Common myeloid progenitor, CD34-positive (primary cell): ENCODE results near the gene TOR1AIP1.

Experiments used
- CTCF ChIA-PET: fragments of 350-600 bp; sonication (Branson Sonifier 250); formaldehyde crosslinking; loops from one replicate; lab custom pipeline; 2021; ENCODE audit warnings: antibody characterized with exemption; lab: Charles Lee
- POLR2A ChIA-PET: fragments of 350-600 bp; sonication (Branson Sonifier 250); formaldehyde crosslinking; loops from one replicate; lab custom pipeline; 2021; ENCODE audit warnings: antibody characterized with exemption; lab: Charles Lee
- DNase-seq, 3 donors: peaks; one replicate each; pipeline versions ENCODE4 v3.0.0 to v3.0.0-alpha.2; 2013
- H3K27ac ChIP-seq, 2 experiments: 1 replicate in 1 of 2; 2 replicates in 1 of 2; pipeline ENCODE4 v1.7.0; 2013; ENCODE audit warnings: inconsistent platforms in 2 of 2, low read length in 2 of 2, mild to moderate bottlenecking in 2 of 2, low read depth in 1 of 2, moderate library complexity in 1 of 2; ENCODE audit not compliant: severe bottlenecking in 2 of 2, insufficient read depth in 1 of 2, poor library complexity in 1 of 2
- H3K27me3 ChIP-seq, 5 experiments: replicated peaks in 2 of 5; 1 replicate in 3 of 5; 2 replicates in 2 of 5; pipeline versions ENCODE4 v1.6.1 to v1.7.0; 2013; ENCODE audit warnings: low read length in 4 of 5, mild to moderate bottlenecking in 2 of 5, moderate library complexity in 2 of 5, inconsistent platforms in 1 of 5; ENCODE audit not compliant: insufficient read depth in 5 of 5, control insufficient read depth in 4 of 5
- H3K36me3 ChIP-seq, 4 experiments: 1 replicate in 2 of 4; 2 replicates in 2 of 4; pipeline versions ENCODE4 v1.6.1 to v1.7.0; 2013; ENCODE audit warnings: low read length in 3 of 4, control low read depth in 1 of 4, mild to moderate bottlenecking in 1 of 4; ENCODE audit not compliant: control insufficient read depth in 4 of 4, insufficient read depth in 4 of 4
- H3K4me1 ChIP-seq, 4 experiments: 1 replicate in 3 of 4; 2 replicates in 1 of 4; pipeline versions ENCODE4 v1.6.1 to v1.7.1; 2013; ENCODE audit warnings: low read length in 3 of 4, mild to moderate bottlenecking in 3 of 4, control low read depth in 1 of 4, inconsistent platforms in 1 of 4, moderate library complexity in 1 of 4; ENCODE audit not compliant: control insufficient read depth in 4 of 4, insufficient read depth in 4 of 4; ENCODE audit errors: control extremely low read depth in 1 of 4
- H3K4me3 ChIP-seq, 7 experiments: 1 replicate in 4 of 7; 2 replicates in 3 of 7; pipeline versions ENCODE4 v1.5.1 to v1.7.0; 2013; ENCODE audit warnings: mild to moderate bottlenecking in 7 of 7, low read length in 6 of 7, moderate library complexity in 6 of 7, inconsistent platforms in 2 of 7, low read depth in 2 of 7, control low read depth in 1 of 7; ENCODE audit not compliant: insufficient read depth in 4 of 7, control insufficient read depth in 1 of 7; ENCODE audit errors: extremely low read depth in 1 of 7
- H3K9me3 ChIP-seq, 5 experiments: 1 replicate in 4 of 5; 2 replicates in 1 of 5; pipeline versions ENCODE4 v1.6.1 to v1.7.1; 2013; ENCODE audit warnings: low read length in 4 of 5, mild to moderate bottlenecking in 2 of 5, inconsistent platforms in 1 of 5, low read depth in 1 of 5, moderate library complexity in 1 of 5; ENCODE audit not compliant: control insufficient read depth in 4 of 5, insufficient read depth in 2 of 5; ENCODE audit errors: control extremely low read depth in 1 of 5
- WGBS: methylation state at CpG from one replicate; pipeline ENCODE4 v1.1.5; 2013; ENCODE audit not compliant: insufficient coverage; 5-methylcytosine and 5-hydroxymethylcytosine counted together

Gene TOR1AIP1

GRCh38 chr1:179950651-179951050, 68.6 kb downstream of the TOR1AIP1 start:
- ChIA-PET POLR2A (interaction anchor here (1.3 kb wide), 1 partner anchor 9 kb away, joined by 4 read pairs; no protein-coding TSS in a partner anchor), CTCF (interaction anchor here (1.7 kb wide), 1 partner anchor 28 kb away, joined by 4 read pairs; no protein-coding TSS in a partner anchor)
- Histone ChIP-seq H3K4me1 (peaks cover 10 to 32% (median 24%) of the 10 kb centered on the region in 4 experiments), H3K36me3 (no peaks in the 10 kb centered on the region), H3K9me3 (no peaks in the 10 kb centered on the region), H3K27me3 (no peaks in the 10 kb centered on the region), H3K4me3 (no peak overlapping the region), H3K27ac (no peak overlapping the region)
- WGBS: 98% methylated on average over 7 of the region's 7 CpGs
- no peak for DNase-seq

DNA sequence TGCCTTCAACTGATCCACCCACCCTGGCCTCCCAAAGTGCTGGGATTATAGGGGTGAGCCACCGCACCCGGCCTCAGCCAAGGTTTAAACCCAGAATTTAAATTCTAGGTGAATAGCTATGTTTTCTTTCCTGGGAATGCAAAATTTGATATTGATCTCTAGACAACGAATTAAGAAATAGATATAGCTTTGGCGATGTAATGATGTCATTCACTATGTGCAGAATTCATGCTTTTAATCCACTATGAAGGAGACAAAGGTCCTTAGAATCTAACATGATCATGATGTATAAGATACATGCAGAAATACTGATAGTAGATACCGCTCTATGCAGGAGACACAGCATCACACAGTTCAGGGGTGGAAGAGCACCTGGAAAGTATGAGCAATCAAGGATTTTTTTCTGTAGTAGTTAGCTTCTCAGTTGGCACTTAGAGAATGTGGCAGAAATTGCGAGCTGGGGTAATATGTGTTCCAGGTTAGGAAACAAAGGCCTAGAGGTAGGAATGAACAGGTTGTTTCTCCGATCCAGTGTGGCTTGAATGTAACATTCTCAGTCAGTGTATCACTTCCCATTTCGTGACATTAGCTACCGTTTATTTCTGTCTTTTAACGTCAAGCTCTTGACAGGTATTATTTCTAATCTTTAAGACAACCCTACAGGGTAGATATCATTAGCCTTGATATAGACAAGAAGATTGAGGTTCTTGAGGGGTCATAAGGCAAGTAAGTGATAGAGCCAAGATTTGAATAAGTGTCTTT, 69.5 kb downstream of the TOR1AIP1 start:
- ChIA-PET POLR2A (interaction anchor here (1.3 kb wide), 1 partner anchor 10 kb away, joined by 4 read pairs; no protein-coding TSS in a partner anchor), CTCF (interaction anchor here (1.3 to 1.7 kb wide), 2 partner anchors 16 to 29 kb away, joined by 4 read pairs; no protein-coding TSS in a partner anchor)
- H3K9me3 ChIP-seq: no peaks in the 10 kb centered on the region
- H3K27me3 ChIP-seq: no peaks in the 10 kb centered on the region
- no peak for DNase-seq
- H3K36me3 ChIP-seq: no peaks in the 10 kb centered on the region
- WGBS: 100% methylated on average over 4 of the region's 10 CpGs
- H3K4me3 ChIP-seq: peak overlapping the region in 1 of 7 experiments; percentile 8
- H3K27ac ChIP-seq: no peak overlapping the region
- peaks cover 12 to 40% (median 33%) of the 10 kb centered on the region in 4 experiments for H3K4me1 ChIP-seq

- Histone ChIP-seq H3K4me1 (peaks cover 14 to 42% (median 37%) of the 10 kb centered on the region in 4 experiments), H3K36me3 (no peaks in the 10 kb centered on the region), H3K9me3 (no peaks in the 10 kb centered on the region), H3K27me3 (no peaks in the 10 kb centered on the region), H3K4me3 (peak overlapping the region in 1 of 7 experiments; percentile 8), H3K27ac (no peak overlapping the region)
- ChIA-PET CTCF (interaction anchor here (1.3 kb wide), 1 partner anchor 17 kb away, joined by 4 read pairs; no protein-coding TSS in a partner anchor), POLR2A (no interaction called here)
- DNase-seq: peak in 1 of 3 donors; percentile 40
- 90% methylated on average over 3 of the region's 4 CpGs for WGBS
Observed at GRCh38 chr1:179952186-179952585, 70.1 kb downstream of the TOR1AIP1 start.

DNA sequence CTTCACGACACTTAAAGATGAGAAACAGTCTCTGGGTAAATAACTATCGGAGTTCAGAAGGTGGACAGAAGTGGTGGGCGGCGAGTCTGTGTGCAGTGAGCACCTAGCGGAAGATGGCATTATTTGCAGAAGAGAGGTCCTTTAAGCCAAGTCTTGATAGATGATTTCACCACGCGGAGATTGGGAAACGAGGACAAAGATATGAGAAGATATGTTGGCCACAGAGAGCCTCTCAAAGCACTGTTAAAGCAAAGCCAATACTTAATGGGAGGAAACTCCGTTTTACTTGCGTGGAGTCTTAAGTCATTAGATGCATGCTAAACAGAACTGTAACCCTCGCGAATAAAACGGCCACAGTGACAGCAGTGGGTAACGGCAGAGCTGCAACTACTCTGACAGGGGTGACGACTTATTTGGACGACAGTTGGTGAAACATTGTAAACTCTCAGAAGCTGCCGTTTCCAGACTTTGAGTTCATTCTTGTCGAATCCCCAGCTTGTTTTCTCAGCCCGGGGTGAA, 71.9 kb downstream of the TOR1AIP1 start:
- ChIA-PET CTCF (interaction anchor here (0.6 to 1.8 kb wide), 4 partner anchors 18 to 83 kb away, joined by 3 to 11 read pairs (median 4); no protein-coding TSS in a partner anchor), POLR2A (interaction anchor here (1.1 to 1.5 kb wide), 3 partner anchors 9 to 72 kb away, joined by 3 to 5 read pairs (median 3); partner anchors contain the start of gene TOR1AIP1)
- 5% methylated on average over 18 of the region's 19 CpGs for WGBS
- Histone ChIP-seq H3K4me1 (peaks cover 14 to 46% (median 40%) of the 10 kb centered on the region in 4 experiments), H3K9me3 (no peaks in the 10 kb centered on the region), H3K27ac (peak overlapping the region; percentile 90 to 97), H3K27me3 (no peaks in the 10 kb centered on the region), H3K4me3 (peak overlapping the region; percentile 46 to 100 (median 95)), H3K36me3 (no peaks in the 10 kb centered on the region)
- DNase-seq: peak in 1 of 3 donors; percentile 69

DNA sequence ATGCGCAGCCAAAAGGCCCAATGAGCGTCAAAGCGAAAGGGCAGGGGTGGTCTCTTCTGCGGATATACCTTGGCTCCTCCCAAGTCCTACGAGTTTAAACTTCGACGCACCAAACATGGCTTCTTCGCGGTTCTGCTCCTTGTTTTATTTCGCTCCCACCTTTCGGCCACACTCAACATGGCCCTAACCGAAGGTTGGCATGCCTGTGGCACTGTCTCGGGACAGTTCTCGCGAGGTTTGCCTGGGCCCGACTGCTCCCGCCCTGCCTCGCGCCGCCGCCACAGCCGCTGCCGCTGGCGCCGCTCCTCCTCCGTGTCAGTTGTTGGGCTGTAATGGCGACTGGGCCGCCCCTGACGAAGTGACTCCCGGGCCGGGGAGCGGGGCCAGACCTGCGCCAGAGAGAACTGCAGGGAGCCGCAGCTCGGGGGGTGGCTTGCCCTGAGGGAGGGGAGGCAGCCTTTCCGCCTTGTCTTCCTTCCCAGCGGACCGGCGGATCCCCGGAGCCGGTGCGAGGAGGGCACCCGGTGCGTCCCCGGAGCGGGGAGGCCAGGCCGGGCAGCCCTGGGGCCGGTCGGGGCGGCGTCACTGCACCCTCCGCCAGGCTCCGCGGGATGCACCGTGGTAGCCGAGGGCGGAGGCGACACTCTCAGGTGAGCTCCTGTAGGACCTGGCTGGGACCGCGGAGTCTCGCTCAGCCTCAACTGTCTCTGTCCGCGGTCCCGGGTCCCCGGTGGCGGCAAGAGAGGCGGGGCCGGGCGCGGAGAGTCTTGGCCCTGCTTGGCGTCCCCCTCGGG, 72.6 kb downstream of the TOR1AIP1 start, which contains the start of gene CEP350:
TSS of gene CEP350 (plus strand) at position 318 of the 794 bp plus-strand sequence. CDS start 31,372 bp downstream, outside the sequence.
- Histone ChIP-seq H3K27me3 (no peaks in the 10 kb centered on the region), H3K9me3 (no peaks in the 10 kb centered on the region), H3K36me3 (peaks cover 0 to 3% (median 0%) of the 10 kb centered on the region in 4 experiments), H3K27ac (peak within 1 kb of the TSS; percentile 90 to 97), H3K4me3 (peak within 1 kb of the TSS; percentile 84 to 100 (median 95)), H3K4me1 (peaks cover 14 to 46% (median 40%) of the 10 kb centered on the region in 4 experiments)
- ChIA-PET CTCF (interaction anchor here (0.6 to 1.8 kb wide), 4 partner anchors 17 to 84 kb away, joined by 3 to 11 read pairs (median 4); no protein-coding TSS in a partner anchor), POLR2A (interaction anchor here (1.1 to 1.5 kb wide), 3 partner anchors 10 to 72 kb away, joined by 3 to 5 read pairs (median 3); partner anchors contain the start of gene TOR1AIP1)
- peak; percentile 99 to 100 (median 100) for DNase-seq
- 0% methylated on average over 65 of the region's 72 CpGs for WGBS

DNA sequence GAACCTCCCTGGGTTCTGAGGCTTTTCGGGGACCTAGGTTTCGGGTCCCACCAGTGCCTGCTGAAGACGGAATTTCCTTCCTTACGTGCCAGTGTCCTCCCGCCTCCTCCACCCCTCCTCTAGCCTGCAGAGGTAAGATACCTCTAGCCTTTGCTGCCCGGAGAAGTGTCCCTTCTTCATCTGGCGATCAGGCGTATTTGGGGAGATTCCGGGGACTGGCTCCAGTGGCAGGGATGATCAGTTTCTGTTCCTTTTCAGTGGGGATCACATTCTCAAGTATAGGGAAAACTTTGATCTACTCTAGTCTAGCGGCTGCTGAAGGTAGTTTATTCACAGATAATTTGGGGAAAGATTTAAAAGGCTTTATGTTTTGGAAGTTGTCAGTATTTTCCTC, 73.2 kb downstream of the TOR1AIP1 start:
- no peaks in the 10 kb centered on the region for H3K27me3 ChIP-seq
- POLR2A ChIA-PET: interaction anchor here (1.1 kb wide), 1 partner anchor 73 kb away, joined by 5 read pairs; the partner anchor contains the start of gene TOR1AIP1
- no peaks in the 10 kb centered on the region for H3K9me3 ChIP-seq
- peaks cover 14 to 46% (median 40%) of the 10 kb centered on the region in 4 experiments for H3K4me1 ChIP-seq
- peak overlapping the region; percentile 84 to 100 (median 95) for H3K4me3 ChIP-seq
- CTCF ChIA-PET: interaction anchor here (0.8 to 1.8 kb wide), 3 partner anchors 17 to 46 kb away, joined by 3 to 11 read pairs (median 5); no protein-coding TSS in a partner anchor
- WGBS: 0% methylated on average over 9 of the region's 10 CpGs
- DNase-seq: peak in 2 of 3 donors; percentile 37 to 52
- peaks cover 0 to 3% (median 0%) of the 10 kb centered on the region in 4 experiments for H3K36me3 ChIP-seq
- H3K27ac ChIP-seq: peak overlapping the region; percentile 90 to 97
